CD4-positive, alpha-beta T cell (primary cell): ENCODE results near the gene BTBD2. TPM values are rescaled to one million over a fixed set of nuclear protein-coding genes. Genes with fewer than 3 reads are reported as not detected.

Source experiments
- ATAC-seq: fragments of 200-7000 bp; cut with Tn5 transposase; one replicate; pipeline ENCODE4 v1.10.0; 2022; ENCODE audit warnings: mild to moderate bottlenecking; ENCODE audit not compliant: poor library complexity
- CTCF ChIA-PET: fragments of 350-600 bp; sonication (Branson Sonifier 250); formaldehyde crosslinking; loops from one replicate; lab custom pipeline; 2021; ENCODE audit warnings: antibody characterized with exemption, inconsistent platforms; lab: Charles Lee
- POLR2A ChIA-PET: fragments of 350-600 bp; sonication (Branson Sonifier 250); formaldehyde crosslinking; loops from one replicate; lab custom pipeline; 2021; ENCODE audit warnings: antibody characterized with exemption, inconsistent platforms; lab: Charles Lee
- DNase-seq, 14 experiments: peaks; one replicate each; pipeline ENCODE4 v3.0.0-alpha.2; 2013 to 2020; ENCODE audit warnings: mixed read lengths in 2 of 14
- H3K27ac ChIP-seq, 2 donors: one replicate each; pipeline versions ENCODE4 v1.5.1 to v1.7.0; 2013; ENCODE audit warnings: low read length in 2 of 2, low read depth in 1 of 2, mild to moderate bottlenecking in 1 of 2
- H3K27me3 ChIP-seq, 2 experiments: 1 replicate in 1 of 2; 2 replicates in 1 of 2; pipeline versions ENCODE4 v1.6.1 to v1.7.0; 2013; ENCODE audit warnings: low read length in 2 of 2, control low read depth in 1 of 2, mild to moderate bottlenecking in 1 of 2, moderate library complexity in 1 of 2; ENCODE audit not compliant: insufficient read depth in 2 of 2, control insufficient read depth in 1 of 2
- H3K36me3 ChIP-seq: one replicate; pipeline ENCODE4 v1.6.1; 2013; ENCODE audit warnings: low read length, control low read depth; ENCODE audit not compliant: insufficient read depth
- H3K4me1 ChIP-seq: one replicate; pipeline ENCODE4 v1.6.1; 2013; ENCODE audit warnings: low read length, control low read depth; ENCODE audit not compliant: insufficient read depth
- H3K4me3 ChIP-seq: one replicate; pipeline ENCODE4 v1.5.1; 2013; ENCODE audit warnings: mild to moderate bottlenecking, low read length, moderate library complexity
- H3K9me3 ChIP-seq, 2 experiments: 1 replicate in 1 of 2; 2 replicates in 1 of 2; pipeline versions ENCODE4 v1.6.1 to v1.7.0; 2013; ENCODE audit warnings: low read length in 2 of 2, mild to moderate bottlenecking in 2 of 2, control low read depth in 1 of 2, moderate library complexity in 1 of 2; ENCODE audit not compliant: control insufficient read depth in 1 of 2, insufficient read depth in 1 of 2
- H3K27ac Mint-ChIP-seq: one replicate; pipeline ENCODE4 v1.8.0; 2020; ENCODE audit warnings: mixed read lengths
- H3K27me3 Mint-ChIP-seq: one replicate; pipeline ENCODE4 v1.8.0; 2021; ENCODE audit warnings: mixed read lengths
- H3K36me3 Mint-ChIP-seq: one replicate; pipeline ENCODE4 v1.8.0; 2021; ENCODE audit warnings: low read depth, mixed read lengths
- H3K4me1 Mint-ChIP-seq: one replicate; pipeline ENCODE4 v1.8.0; 2021; ENCODE audit warnings: low read depth, mixed read lengths
- H3K4me3 Mint-ChIP-seq: one replicate; pipeline ENCODE4 v1.8.0; 2020; ENCODE audit warnings: mild to moderate bottlenecking, mixed read lengths
- H3K9me3 Mint-ChIP-seq: one replicate; pipeline ENCODE4 v1.8.0; 2020; ENCODE audit warnings: mixed read lengths
- intact Hi-C, 2 experiments: fragments of 100-400 bp; cut with DNase I in 1 of 2; cut with micrococcal nuclease in 1 of 2; formaldehyde crosslinking; loops; one replicate each; pipeline versions ENCODE4 v1.15.1 to v1.9.0; 2023 to 2025; cut with DNase I, micrococcal nuclease
- total RNA-seq, 174 experiments: library from RNA in 2 of 174; stranded (reverse) in 2 of 174; gene quantifications; one replicate each; pipeline ENCODE4 v1.2.3 and lab custom pipeline; 2021 to 2026
- TF ChIP-seq, protein P1 (sequence below): fragments of 200-600 bp; IDR thresholded peaks from one replicate; pipeline ENCODE4 v1.8.0; 2022; ENCODE audit warnings: antibody characterized with exemption, mild to moderate bottlenecking

The BTBD2 gene
- total RNA-seq, 2 experiments from 2014 or later: 44.4 to 44.9 TPM

DNA sequence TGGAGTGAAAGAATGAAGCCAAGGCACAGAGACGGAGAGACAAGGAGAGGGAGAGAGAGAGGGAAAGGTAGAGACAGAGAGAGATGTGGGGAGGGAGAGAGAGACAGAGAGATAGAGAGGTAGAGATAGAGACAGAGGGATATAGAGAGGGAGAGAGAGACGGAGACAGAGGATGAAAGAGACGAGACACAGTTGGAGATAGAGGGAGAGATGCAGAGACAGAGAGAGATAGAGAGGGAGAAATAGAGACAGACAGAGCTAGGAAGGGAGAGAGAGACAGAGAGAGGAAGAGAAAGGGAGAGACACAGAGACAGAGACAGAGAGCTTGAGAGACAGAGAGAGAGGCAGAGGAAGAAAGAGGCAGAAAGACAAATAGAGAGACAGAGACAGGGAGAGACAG lies 79.1 kb downstream of the BTBD2 start:
- peaks cover 10% of the 10 kb centered on the region for H3K36me3 Mint-ChIP-seq
- no peaks in the 10 kb centered on the region for H3K27me3 ChIP-seq
- DNase-seq (no peak), ATAC-seq (no peak)
- H3K4me3 ChIP-seq: no peak overlapping the region
- H3K4me3 Mint-ChIP-seq: peak overlapping the region; percentile 16
- H3K27me3 Mint-ChIP-seq: peaks cover 5% of the 10 kb centered on the region
- H3K27ac ChIP-seq: no peak overlapping the region
- H3K36me3 ChIP-seq: no peaks in the 10 kb centered on the region
- intact Hi-C loops: no loop called here
- peaks cover 11% of the 10 kb centered on the region for H3K4me1 ChIP-seq
- peak overlapping the region; percentile 77 for H3K27ac Mint-ChIP-seq
- POLR2A ChIA-PET: interaction anchor here (0.8 kb wide), 1 partner anchor 661 kb away, joined by 3 read pairs; the partner anchor contains the start of gene FAM174C
- CTCF ChIA-PET: no interaction called here
- H3K9me3 Mint-ChIP-seq: no peaks in the 10 kb centered on the region
- peaks cover 28% of the 10 kb centered on the region for H3K4me1 Mint-ChIP-seq
- TF ChIP-seq, protein P1, sequence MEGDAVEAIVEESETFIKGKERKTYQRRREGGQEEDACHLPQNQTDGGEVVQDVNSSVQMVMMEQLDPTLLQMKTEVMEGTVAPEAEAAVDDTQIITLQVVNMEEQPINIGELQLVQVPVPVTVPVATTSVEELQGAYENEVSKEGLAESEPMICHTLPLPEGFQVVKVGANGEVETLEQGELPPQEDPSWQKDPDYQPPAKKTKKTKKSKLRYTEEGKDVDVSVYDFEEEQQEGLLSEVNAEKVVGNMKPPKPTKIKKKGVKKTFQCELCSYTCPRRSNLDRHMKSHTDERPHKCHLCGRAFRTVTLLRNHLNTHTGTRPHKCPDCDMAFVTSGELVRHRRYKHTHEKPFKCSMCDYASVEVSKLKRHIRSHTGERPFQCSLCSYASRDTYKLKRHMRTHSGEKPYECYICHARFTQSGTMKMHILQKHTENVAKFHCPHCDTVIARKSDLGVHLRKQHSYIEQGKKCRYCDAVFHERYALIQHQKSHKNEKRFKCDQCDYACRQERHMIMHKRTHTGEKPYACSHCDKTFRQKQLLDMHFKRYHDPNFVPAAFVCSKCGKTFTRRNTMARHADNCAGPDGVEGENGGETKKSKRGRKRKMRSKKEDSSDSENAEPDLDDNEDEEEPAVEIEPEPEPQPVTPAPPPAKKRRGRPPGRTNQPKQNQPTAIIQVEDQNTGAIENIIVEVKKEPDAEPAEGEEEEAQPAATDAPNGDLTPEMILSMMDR: no peak
- H3K9me3 ChIP-seq: peaks cover 0 to 17% of the 10 kb centered on the region in 2 experiments

DNA sequence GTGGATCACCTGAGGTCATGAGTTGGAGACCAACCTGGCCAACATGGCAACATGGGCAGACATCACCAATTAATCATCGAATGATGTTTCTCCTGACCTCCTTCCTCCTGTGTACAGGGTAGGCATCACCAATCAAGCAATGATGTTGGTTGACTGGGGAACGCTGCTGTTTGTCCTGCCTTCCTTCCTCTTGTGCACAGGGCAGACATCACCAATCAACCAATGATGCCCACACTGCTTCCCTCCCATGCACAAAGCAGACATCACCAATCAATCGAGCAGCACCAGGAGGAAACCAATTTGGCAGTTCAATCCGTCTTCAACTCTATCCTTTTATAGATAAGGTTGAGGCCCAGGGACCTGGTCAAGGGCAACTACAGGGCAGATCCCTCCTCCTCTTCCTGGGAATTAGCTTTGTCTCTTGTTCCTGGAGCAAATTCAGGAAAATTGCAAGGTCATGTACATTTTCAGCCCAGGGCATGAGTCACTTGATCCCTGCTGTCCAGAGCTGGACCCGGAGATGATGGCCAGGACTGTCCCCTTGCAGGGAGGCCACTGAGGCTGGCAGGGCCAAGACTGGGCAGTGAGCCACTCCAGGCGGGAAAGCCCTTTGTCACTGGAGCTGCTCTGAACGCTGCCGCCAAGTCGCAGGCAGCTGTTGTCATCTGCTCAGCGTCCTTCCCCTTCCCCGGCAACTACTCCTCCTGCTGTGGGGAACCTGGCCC lies 79.9 kb downstream of the BTBD2 start:
- Histone ChIP-seq H3K27ac (no peak overlapping the region), H3K36me3 (no peaks in the 10 kb centered on the region), H3K4me3 (no peak overlapping the region), H3K4me1 (peaks cover 11% of the 10 kb centered on the region), H3K27me3 (no peaks in the 10 kb centered on the region), H3K9me3 (peaks cover 0 to 17% of the 10 kb centered on the region in 2 experiments)
- ATAC-seq (no peak), DNase-seq (peak in 3 of 14 experiments; percentile 41 to 61 (median 46))
- no peak overlapping the region for H3K4me3 Mint-ChIP-seq
- H3K27me3 Mint-ChIP-seq: peaks cover 5% of the 10 kb centered on the region
- TF ChIP-seq, protein P1: no peak
- ChIA-PET POLR2A (interaction anchor here (0.8 kb wide), 1 partner anchor 661 kb away, joined by 3 read pairs; the partner anchor contains the start of gene FAM174C), CTCF (no interaction called here)
- peaks cover 28% of the 10 kb centered on the region for H3K4me1 Mint-ChIP-seq
- no peaks in the 10 kb centered on the region for H3K9me3 Mint-ChIP-seq
- peak overlapping the region; percentile 77 for H3K27ac Mint-ChIP-seq
- intact Hi-C loops: no loop called here
- peaks cover 10% of the 10 kb centered on the region for H3K36me3 Mint-ChIP-seq

Other genes starting within 250 kb of the BTBD2 start
- 1 to 10 TPM; 2.5 to 3.2 TPM for gene ATP8B3, start 203.4 kb downstream of the BTBD2 start, total RNA-seq
- 100 to 1,000 TPM; 106 to 114 TPM for gene REXO1, start 167.2 kb downstream of the BTBD2 start, total RNA-seq
- 10 to 100 TPM; 83.8 to 89.2 TPM for gene KLF16, start 152.1 kb downstream of the BTBD2 start, total RNA-seq
- 100 to 1,000 TPM; 156 to 172 TPM for gene ABHD17A, start 130.2 kb downstream of the BTBD2 start, total RNA-seq
- gene ADAT3, start 110.3 kb downstream of the BTBD2 start, total RNA-seq: 1 to 10 TPM; 7.9 to 8.2 TPM
- 10 to 100 TPM; 12.7 to 15.4 TPM for gene SCAMP4, start 110.3 kb downstream of the BTBD2 start, total RNA-seq
- gene CSNK1G2, start 74.5 kb downstream of the BTBD2 start, total RNA-seq: 100 to 1,000 TPM; 122 to 127 TPM
- 100 to 1,000 TPM; 325 to 347 TPM for gene MKNK2, start 35.5 kb upstream of the BTBD2 start, total RNA-seq
- gene MOB3A, start 80.6 kb upstream of the BTBD2 start, total RNA-seq: 10 to 100 TPM; 96.4 to 97.3 TPM
- gene IZUMO4, start 81.2 kb upstream of the BTBD2 start, total RNA-seq: 10 to 100 TPM; 17.4 to 17.9 TPM
- 10 to 100 TPM; 41.8 to 41.9 TPM for gene AP3D1, start 135.9 kb upstream of the BTBD2 start, total RNA-seq
- 10 to 100 TPM; 20.9 to 24.8 TPM for gene DOT1L, start 148.2 kb upstream of the BTBD2 start, total RNA-seq
- 10 to 100 TPM; 21.4 to 23.2 TPM for gene PLEKHJ1, start 220.6 kb upstream of the BTBD2 start, total RNA-seq
- 100 to 1,000 TPM; 186 to 194 TPM for gene SF3A2, start 221.1 kb upstream of the BTBD2 start, total RNA-seq
- gene AMH, start 233.6 kb upstream of the BTBD2 start, total RNA-seq: 1 to 10 TPM; 3.3 to 3.5 TPM
- under 1 TPM; 0.56 to 0.58 TPM for gene JSRP1, start 240.7 kb upstream of the BTBD2 start, total RNA-seq